Measurements from ENCODE around the gene CFAP45. TPM values are rescaled to one million over a fixed set of nuclear protein-coding genes. Genes with fewer than 3 reads are reported as not detected.

The CFAP45 gene, protein sequence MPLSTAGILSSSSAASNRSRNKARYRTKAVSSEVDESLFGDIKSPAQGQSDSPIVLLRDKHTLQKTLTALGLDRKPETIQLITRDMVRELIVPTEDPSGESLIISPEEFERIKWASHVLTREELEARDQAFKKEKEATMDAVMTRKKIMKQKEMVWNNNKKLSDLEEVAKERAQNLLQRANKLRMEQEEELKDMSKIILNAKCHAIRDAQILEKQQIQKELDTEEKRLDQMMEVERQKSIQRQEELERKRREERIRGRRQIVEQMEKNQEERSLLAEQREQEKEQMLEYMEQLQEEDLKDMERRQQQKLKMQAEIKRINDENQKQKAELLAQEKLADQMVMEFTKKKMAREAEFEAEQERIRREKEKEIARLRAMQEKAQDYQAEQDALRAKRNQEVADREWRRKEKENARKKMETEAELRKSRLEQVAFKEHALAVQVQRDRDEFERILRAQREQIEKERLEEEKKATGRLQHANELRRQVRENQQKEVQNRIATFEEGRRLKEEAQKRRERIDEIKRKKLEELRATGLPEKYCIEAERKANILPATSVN
- total RNA-seq (0.14 TPM in 1 of 2 replicates, not detected in the other), polyA plus RNA-seq (not detected in 2 replicates)

GRCh38 chr1:159900086-159900680 is at the start of gene CFAP45:
CFAP45 (minus strand) TSS chr1:159900165; CDS start chr1:159900098, 67 bp downstream.
- TF ChIP-seq, protein P1, sequence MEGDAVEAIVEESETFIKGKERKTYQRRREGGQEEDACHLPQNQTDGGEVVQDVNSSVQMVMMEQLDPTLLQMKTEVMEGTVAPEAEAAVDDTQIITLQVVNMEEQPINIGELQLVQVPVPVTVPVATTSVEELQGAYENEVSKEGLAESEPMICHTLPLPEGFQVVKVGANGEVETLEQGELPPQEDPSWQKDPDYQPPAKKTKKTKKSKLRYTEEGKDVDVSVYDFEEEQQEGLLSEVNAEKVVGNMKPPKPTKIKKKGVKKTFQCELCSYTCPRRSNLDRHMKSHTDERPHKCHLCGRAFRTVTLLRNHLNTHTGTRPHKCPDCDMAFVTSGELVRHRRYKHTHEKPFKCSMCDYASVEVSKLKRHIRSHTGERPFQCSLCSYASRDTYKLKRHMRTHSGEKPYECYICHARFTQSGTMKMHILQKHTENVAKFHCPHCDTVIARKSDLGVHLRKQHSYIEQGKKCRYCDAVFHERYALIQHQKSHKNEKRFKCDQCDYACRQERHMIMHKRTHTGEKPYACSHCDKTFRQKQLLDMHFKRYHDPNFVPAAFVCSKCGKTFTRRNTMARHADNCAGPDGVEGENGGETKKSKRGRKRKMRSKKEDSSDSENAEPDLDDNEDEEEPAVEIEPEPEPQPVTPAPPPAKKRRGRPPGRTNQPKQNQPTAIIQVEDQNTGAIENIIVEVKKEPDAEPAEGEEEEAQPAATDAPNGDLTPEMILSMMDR (IDR thresholded peaks at IDR 0.05; ENCODE audit: low read depth, low read length): no peak
- no peak within 1 kb of the TSS for H3K4me3 ChIP-seq
- H3K9me3 ChIP-seq (ENCODE audit: low read depth): no peaks in the 10 kb centered on the region
- H3K36me3 ChIP-seq: no peaks in the 10 kb centered on the region
- H3K27ac ChIP-seq: no peak within 1 kb of the TSS
- peaks cover 9% of the 10 kb centered on the region for H3K4me1 ChIP-seq (ENCODE audit: low read depth)
- H3K27me3 ChIP-seq: no peaks in the 10 kb centered on the region
- DNase-seq (ENCODE audit: low read depth in 1 of 2, low spot score in 1 of 2): peak; percentile 91 to 95

DNA sequence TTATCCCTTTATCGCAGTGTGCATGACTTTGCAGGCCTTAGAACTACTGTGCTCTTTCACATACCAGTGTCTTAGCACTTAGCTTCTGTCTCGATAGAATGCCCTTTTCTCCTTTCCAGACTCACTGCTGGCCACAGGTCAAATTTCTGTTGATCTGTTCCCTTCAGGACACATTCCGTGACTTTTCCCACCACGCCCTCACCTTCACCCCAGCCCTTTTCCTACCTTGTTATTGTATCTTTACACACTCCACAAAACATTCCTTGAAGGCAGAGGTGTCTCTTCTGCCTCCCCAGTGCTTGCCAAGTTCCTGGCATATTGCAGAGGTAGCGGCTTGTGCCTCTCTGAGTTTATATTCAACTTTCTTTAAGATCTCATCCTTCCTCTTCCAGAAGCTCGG is 49.2 kb upstream of the CFAP45 start:
- no peaks in the 10 kb centered on the region for H3K36me3 ChIP-seq
- no peaks in the 10 kb centered on the region for H3K4me1 ChIP-seq (ENCODE audit: low read depth)
- H3K27me3 ChIP-seq: peaks cover 6% of the 10 kb centered on the region
- TF ChIP-seq, protein P1 (IDR thresholded peaks at IDR 0.05; ENCODE audit: low read depth, low read length): no peak
- no peak for DNase-seq (ENCODE audit: low read depth in 1 of 2, low spot score in 1 of 2)
- no peak overlapping the region for H3K4me3 ChIP-seq
- no peak overlapping the region for H3K27ac ChIP-seq
- no peaks in the 10 kb centered on the region for H3K9me3 ChIP-seq (ENCODE audit: low read depth)

- TF ChIP-seq, protein P1 (IDR thresholded peaks at IDR 0.05; ENCODE audit: low read depth, low read length): no peak
- no peaks in the 10 kb centered on the region for H3K9me3 ChIP-seq (ENCODE audit: low read depth)
- H3K27me3 ChIP-seq: peaks cover under 1% of the 10 kb centered on the region
- H3K36me3 ChIP-seq: no peaks in the 10 kb centered on the region
- H3K27ac ChIP-seq: no peak overlapping the region
- no peaks in the 10 kb centered on the region for H3K4me1 ChIP-seq (ENCODE audit: low read depth)
- H3K4me3 ChIP-seq: no peak overlapping the region
- DNase-seq (ENCODE audit: low read depth in 1 of 2, low spot score in 1 of 2): no peak
Observed at GRCh38 chr1:159947942-159948341, 48.0 kb upstream of the CFAP45 start.

GRCh38 chr1:159946242-159947187 is 46.5 kb upstream of the CFAP45 start:
- TF ChIP-seq, protein P1 (IDR thresholded peaks at IDR 0.05; ENCODE audit: low read depth, low read length): no peak
- DNase-seq (ENCODE audit: low read depth in 1 of 2, low spot score in 1 of 2): no peak
- H3K9me3 ChIP-seq (ENCODE audit: low read depth): no peaks in the 10 kb centered on the region
- no peaks in the 10 kb centered on the region for H3K36me3 ChIP-seq
- no peaks in the 10 kb centered on the region for H3K4me1 ChIP-seq (ENCODE audit: low read depth)
- H3K4me3 ChIP-seq: peak overlapping the region; percentile 38
- H3K27me3 ChIP-seq: no peaks in the 10 kb centered on the region
- H3K27ac ChIP-seq: no peak overlapping the region
